HEK293 (cell line): ENCODE measurements around the gene ACOT7.

Source experiments
- CTCF ChIA-PET: fragments of 350-600 bp; formaldehyde crosslinking; extraction: SDS; loops from one replicate; lab custom pipeline; 2021; ENCODE audit warnings: antibody characterized with exemption; lab: Yijun Ruan, JAX
- POLR2A ChIA-PET: fragments of 300-600 bp; formaldehyde crosslinking; extraction: SDS; loops from one replicate; lab custom pipeline; 2020; ENCODE audit warnings: antibody characterized with exemption, inconsistent platforms; lab: Yijun Ruan, JAX
- H3K27ac ChIP-seq: fragments of 200-500 bp; sonication (Bioruptor generic); 2 replicates; pipeline ENCODE4 v1.5.1; 2014; ENCODE audit warnings: low read depth, low read length, control low read depth, inconsistent platforms; ENCODE audit errors: extremely low read depth
- H3K36me3 ChIP-seq, 2 experiments: fragments of 200-500 bp in 1 of 2; sonication (Bioruptor generic) in 1 of 2; 1 replicate in 1 of 2; 2 replicates in 1 of 2; pipeline ENCODE4 v1.5.1; 2014 to 2017; ENCODE audit warnings: inconsistent platforms in 2 of 2, low read length in 2 of 2; ENCODE audit not compliant: control insufficient read depth in 2 of 2, insufficient read depth in 1 of 2
- H3K4me1 ChIP-seq: fragments of 200-500 bp; sonication (Bioruptor generic); 2 replicates; pipeline ENCODE4 v1.5.1; 2014; ENCODE audit warnings: mild to moderate bottlenecking, low read length, inconsistent platforms; ENCODE audit not compliant: control insufficient read depth, insufficient read depth
- H3K4me3 ChIP-seq: 2 replicates; pipeline ENCODE4 v1.5.1; 2011; ENCODE audit warnings: low read depth, mild to moderate bottlenecking, control low read depth, low read length, moderate library complexity
- H3K9me3 ChIP-seq: fragments of 200-500 bp; sonication (Bioruptor generic); 2 replicates; pipeline ENCODE4 v1.5.1; 2014; ENCODE audit warnings: low read depth, low read length, inconsistent platforms; ENCODE audit not compliant: control insufficient read depth, insufficient read depth
- GLIS1 ChIP-seq: fragments of 450-650 bp; formaldehyde crosslinking; IDR thresholded peaks from 2 replicates; pipeline ENCODE4 v1.5.1; 2016; ENCODE audit warnings: missing biosample characterization, missing genetic modification characterization
- GLIS2 ChIP-seq: fragments of 450-650 bp; formaldehyde crosslinking; IDR thresholded peaks from 2 replicates; pipeline ENCODE4 v1.5.1; 2016; ENCODE audit warnings: missing biosample characterization, missing genetic modification characterization
- ZBTB49 ChIP-seq: fragments of 450-650 bp; formaldehyde crosslinking; IDR thresholded peaks from 2 replicates; pipeline ENCODE4 v1.5.1; 2016; ENCODE audit warnings: missing biosample characterization, missing genetic modification characterization, low read depth
- ZFP3 ChIP-seq: fragments of 450-650 bp; formaldehyde crosslinking; IDR thresholded peaks from 2 replicates; pipeline ENCODE4 v1.5.1; 2016; ENCODE audit warnings: low read depth, missing biosample characterization, missing genetic modification characterization
- ZNF184 ChIP-seq: fragments of 450-650 bp; IDR thresholded peaks from 2 replicates; pipeline ENCODE4 v1.5.1; 2018; ENCODE audit warnings: missing biosample characterization, mild to moderate bottlenecking, missing genetic modification characterization
- ZNF19 ChIP-seq: fragments of 450-650 bp; formaldehyde crosslinking; IDR thresholded peaks from 2 replicates; pipeline ENCODE4; 2016; ENCODE audit warnings: missing biosample characterization, missing genetic modification characterization, low read depth
- ZNF211 ChIP-seq: fragments of 450-650 bp; formaldehyde crosslinking; IDR thresholded peaks from 2 replicates; pipeline ENCODE4 v1.5.1; 2016; ENCODE audit warnings: low read depth, missing biosample characterization, missing genetic modification characterization
- ZNF292 ChIP-seq: fragments of 450-650 bp; formaldehyde crosslinking; IDR thresholded peaks from 2 replicates; pipeline ENCODE4 v1.5.1; 2016; ENCODE audit warnings: low read depth, missing biosample characterization, missing genetic modification characterization, borderline replicate concordance
- ZNF600 ChIP-seq: fragments of 450-650 bp; formaldehyde crosslinking; IDR thresholded peaks from 2 replicates; pipeline ENCODE4 v1.5.1; 2016; ENCODE audit warnings: missing biosample characterization, missing genetic modification characterization
- TF ChIP-seq, protein P1 (sequence below): fragments of 450-650 bp; formaldehyde crosslinking; IDR thresholded peaks from 2 replicates; pipeline ENCODE4 v1.5.1; 2016; ENCODE audit warnings: missing biosample characterization, missing genetic modification characterization
- TF ChIP-seq, protein P2 (sequence below): fragments of 450-650 bp; formaldehyde crosslinking; IDR thresholded peaks from 2 replicates; pipeline ENCODE4 v1.5.1; 2016; ENCODE audit warnings: missing biosample characterization, missing genetic modification characterization
- TF ChIP-seq, protein P3 (sequence below): fragments of 450-650 bp; formaldehyde crosslinking; IDR thresholded peaks from 2 replicates; pipeline ENCODE4 v1.5.1; 2016; ENCODE audit warnings: missing biosample characterization, missing genetic modification characterization
- TF ChIP-seq, protein P4 (sequence below): fragments of 450-650 bp; formaldehyde crosslinking; IDR thresholded peaks from 2 replicates; pipeline ENCODE4 v1.5.1; 2016; ENCODE audit warnings: missing biosample characterization, missing genetic modification characterization

Gene ACOT7

DNA sequence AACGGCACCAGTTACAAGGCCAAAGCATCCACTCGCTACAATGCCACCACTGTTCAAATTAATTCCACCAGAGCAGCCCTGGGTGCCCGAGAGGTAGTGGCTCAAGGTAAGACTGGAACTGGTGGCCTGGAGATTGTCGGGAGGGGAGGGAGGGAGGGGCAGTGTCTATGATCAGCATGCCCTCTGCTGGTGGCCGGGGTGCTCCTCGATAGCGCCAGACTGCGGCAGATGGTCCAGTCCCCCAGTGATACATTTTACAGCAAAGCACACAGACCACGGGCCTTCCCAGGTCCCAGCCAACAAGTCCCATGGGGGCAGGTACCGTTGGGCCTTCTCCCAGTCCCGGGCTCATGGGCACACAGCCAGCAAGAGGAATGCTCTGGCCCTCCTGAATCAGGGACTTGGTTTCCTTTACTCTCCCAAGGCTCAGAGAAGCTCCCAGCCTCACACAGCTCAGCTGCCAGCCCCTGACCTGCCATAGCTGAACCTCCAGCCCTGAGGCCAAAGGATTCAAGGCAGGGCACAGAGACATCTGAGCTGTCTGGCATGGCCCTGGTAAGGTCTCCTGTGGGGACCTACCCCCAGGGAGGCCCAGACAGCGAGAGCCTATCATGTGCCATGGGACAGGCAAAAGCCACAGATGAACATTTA is 15.3 kb downstream of the ACOT7 start:
- no peaks in the 10 kb centered on the region; a peak in 1 of 3 replicates for H3K36me3 ChIP-seq
- ChIA-PET CTCF (interaction anchor here (0.6 to 3.3 kb wide), 4 partner anchors 13 to 108 kb away, joined by 3 to 20 read pairs (median 8); no protein-coding TSS in a partner anchor), POLR2A (no interaction called here)
- TF ChIP-seq, protein P1, sequence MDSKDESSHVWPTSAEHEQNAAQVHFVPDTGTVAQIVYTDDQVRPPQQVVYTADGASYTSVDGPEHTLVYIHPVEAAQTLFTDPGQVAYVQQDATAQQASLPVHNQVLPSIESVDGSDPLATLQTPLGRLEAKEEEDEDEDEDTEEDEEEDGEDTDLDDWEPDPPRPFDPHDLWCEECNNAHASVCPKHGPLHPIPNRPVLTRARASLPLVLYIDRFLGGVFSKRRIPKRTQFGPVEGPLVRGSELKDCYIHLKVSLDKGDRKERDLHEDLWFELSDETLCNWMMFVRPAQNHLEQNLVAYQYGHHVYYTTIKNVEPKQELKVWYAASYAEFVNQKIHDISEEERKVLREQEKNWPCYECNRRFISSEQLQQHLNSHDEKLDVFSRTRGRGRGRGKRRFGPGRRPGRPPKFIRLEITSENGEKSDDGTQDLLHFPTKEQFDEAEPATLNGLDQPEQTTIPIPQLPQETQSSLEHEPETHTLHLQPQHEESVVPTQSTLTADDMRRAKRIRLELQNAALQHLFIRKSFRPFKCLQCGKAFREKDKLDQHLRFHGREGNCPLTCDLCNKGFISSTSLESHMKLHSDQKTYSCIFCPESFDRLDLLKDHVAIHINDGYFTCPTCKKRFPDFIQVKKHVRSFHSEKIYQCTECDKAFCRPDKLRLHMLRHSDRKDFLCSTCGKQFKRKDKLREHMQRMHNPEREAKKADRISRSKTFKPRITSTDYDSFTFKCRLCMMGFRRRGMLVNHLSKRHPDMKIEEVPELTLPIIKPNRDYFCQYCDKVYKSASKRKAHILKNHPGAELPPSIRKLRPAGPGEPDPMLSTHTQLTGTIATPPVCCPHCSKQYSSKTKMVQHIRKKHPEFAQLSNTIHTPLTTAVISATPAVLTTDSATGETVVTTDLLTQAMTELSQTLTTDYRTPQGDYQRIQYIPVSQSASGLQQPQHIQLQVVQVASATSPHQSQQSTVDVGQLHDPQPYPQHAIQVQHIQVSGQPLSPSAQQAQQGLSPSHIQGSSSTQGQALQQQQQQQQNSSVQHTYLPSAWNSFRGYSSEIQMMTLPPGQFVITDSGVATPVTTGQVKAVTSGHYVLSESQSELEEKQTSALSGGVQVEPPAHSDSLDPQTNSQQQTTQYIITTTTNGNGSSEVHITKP (tag by site-specific recombination) = peak; percentile 78
- TF ChIP-seq ZNF184 (tag by site-specific recombination) (no peak), ZNF292 (tag by site-specific recombination) (no peak), ZNF19 (no peak), ZNF211 (tag by site-specific recombination) (no peak), ZFP3 (tag by site-specific recombination) (no peak), ZBTB49 (no peak), GLIS2 (no peak; the same call in 1 of the 2 replicates), ZNF600 (peak; percentile 50), GLIS1 (tag by site-specific recombination) (peak; percentile 65; the same call in 1 of the 2 replicates)
- TF ChIP-seq, protein P2, sequence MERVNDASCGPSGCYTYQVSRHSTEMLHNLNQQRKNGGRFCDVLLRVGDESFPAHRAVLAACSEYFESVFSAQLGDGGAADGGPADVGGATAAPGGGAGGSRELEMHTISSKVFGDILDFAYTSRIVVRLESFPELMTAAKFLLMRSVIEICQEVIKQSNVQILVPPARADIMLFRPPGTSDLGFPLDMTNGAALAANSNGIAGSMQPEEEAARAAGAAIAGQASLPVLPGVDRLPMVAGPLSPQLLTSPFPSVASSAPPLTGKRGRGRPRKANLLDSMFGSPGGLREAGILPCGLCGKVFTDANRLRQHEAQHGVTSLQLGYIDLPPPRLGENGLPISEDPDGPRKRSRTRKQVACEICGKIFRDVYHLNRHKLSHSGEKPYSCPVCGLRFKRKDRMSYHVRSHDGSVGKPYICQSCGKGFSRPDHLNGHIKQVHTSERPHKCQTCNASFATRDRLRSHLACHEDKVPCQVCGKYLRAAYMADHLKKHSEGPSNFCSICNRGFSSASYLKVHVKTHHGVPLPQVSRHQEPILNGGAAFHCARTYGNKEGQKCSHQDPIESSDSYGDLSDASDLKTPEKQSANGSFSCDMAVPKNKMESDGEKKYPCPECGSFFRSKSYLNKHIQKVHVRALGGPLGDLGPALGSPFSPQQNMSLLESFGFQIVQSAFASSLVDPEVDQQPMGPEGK = 0 out of 2 replicates have a peak, but pooled peaks have one; percentile 13
- TF ChIP-seq, protein P3, sequence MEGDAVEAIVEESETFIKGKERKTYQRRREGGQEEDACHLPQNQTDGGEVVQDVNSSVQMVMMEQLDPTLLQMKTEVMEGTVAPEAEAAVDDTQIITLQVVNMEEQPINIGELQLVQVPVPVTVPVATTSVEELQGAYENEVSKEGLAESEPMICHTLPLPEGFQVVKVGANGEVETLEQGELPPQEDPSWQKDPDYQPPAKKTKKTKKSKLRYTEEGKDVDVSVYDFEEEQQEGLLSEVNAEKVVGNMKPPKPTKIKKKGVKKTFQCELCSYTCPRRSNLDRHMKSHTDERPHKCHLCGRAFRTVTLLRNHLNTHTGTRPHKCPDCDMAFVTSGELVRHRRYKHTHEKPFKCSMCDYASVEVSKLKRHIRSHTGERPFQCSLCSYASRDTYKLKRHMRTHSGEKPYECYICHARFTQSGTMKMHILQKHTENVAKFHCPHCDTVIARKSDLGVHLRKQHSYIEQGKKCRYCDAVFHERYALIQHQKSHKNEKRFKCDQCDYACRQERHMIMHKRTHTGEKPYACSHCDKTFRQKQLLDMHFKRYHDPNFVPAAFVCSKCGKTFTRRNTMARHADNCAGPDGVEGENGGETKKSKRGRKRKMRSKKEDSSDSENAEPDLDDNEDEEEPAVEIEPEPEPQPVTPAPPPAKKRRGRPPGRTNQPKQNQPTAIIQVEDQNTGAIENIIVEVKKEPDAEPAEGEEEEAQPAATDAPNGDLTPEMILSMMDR (tag by site-specific recombination) = peak; percentile 32; the same call in 1 of the 2 replicates
- TF ChIP-seq, protein P4, sequence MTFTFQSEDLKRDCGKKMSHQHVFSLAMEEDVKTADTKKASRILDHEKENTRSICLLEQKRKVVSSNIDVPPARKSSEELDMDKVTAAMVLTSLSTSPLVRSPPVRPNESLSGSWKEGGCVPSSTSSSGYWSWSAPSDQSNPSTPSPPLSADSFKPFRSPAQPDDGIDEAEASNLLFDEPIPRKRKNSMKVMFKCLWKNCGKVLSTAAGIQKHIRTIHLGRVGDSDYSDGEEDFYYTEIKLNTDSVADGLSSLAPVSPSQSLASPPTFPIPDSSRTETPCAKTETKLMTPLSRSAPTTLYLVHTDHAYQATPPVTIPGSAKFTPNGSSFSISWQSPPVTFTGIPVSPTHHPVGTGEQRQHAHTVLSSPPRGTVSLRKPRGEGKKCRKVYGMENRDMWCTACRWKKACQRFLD (tag by site-specific recombination) = no peak
- no peak overlapping the region for H3K4me3 ChIP-seq
- H3K27ac ChIP-seq = 0 out of 2 replicates have a peak overlapping the region, but pooled peaks have one; percentile 17
- H3K4me1 ChIP-seq = no peaks in the 10 kb centered on the region
- H3K9me3 ChIP-seq = no peaks in the 10 kb centered on the region
